HL-60/S4 treated with phorbol 12-myristate 13-acetate at 8.2 ng/mL for 4 days and 3 days (cell line): Measurements from ENCODE around the gene SMARCAL1.
"Not testable (repeated sequence)": the region's sequence is repeated elsewhere in the genome, so short reads cannot be mapped to it uniquely, and the experiment has no call there.

Experiments
- in situ Hi-C: fragments of 300-500 bp; cut with MboI; formaldehyde crosslinking; loops from 2 replicates; pipeline ENCODE4 v1.15.0; 2022; ENCODE audit warnings: low sequenced_read_pairs

The SMARCAL1 gene

GRCh38 chr2:216498379-216499352 is 86.4 kb downstream of the SMARCAL1 start, which contains the start of gene RPL37A:
TSS of gene RPL37A (plus strand) at chr2:216498844. CDS start at chr2:216498875, 31 bp downstream.
- in situ Hi-C loops = no loop called here

GRCh38 chr2:216499641-216500218 is 87.4 kb downstream of the SMARCAL1 start:
- in situ Hi-C loops = no loop called here

- in situ Hi-C loops = no loop called here
Observed at GRCh38 chr2:216500572-216500971, 88.3 kb downstream of the SMARCAL1 start.

- in situ Hi-C loops = no loop called here
Observed at GRCh38 chr2:216501854-216502253, 89.6 kb downstream of the SMARCAL1 start.

- in situ Hi-C loops = no loop called here
Observed at GRCh38 chr2:216502381-216503158, 90.3 kb downstream of the SMARCAL1 start.

- in situ Hi-C loops = no loop called here
Observed at GRCh38 chr2:216503159-216503629, 90.9 kb downstream of the SMARCAL1 start.

- in situ Hi-C loops = no loop called here
Observed at GRCh38 chr2:216503697-216504375, 91.6 kb downstream of the SMARCAL1 start.

- in situ Hi-C loops = no loop called here
Observed at GRCh38 chr2:216504376-216504762, 92.1 kb downstream of the SMARCAL1 start.

GRCh38 chr2:216505133-216506106 is 93.1 kb downstream of the SMARCAL1 start:
- in situ Hi-C loops = no loop called here

GRCh38 chr2:216507220-216508160 is 95.2 kb downstream of the SMARCAL1 start:
- in situ Hi-C loops = no loop called here

GRCh38 chr2:216508229-216508628 is 95.9 kb downstream of the SMARCAL1 start:
- in situ Hi-C loops = no loop called here

GRCh38 chr2:216516730-216517350 is 104.6 kb downstream of the SMARCAL1 start:
- in situ Hi-C loops = no loop called here

- in situ Hi-C loops = no loop called here
Observed at GRCh38 chr2:216517447-216518225, 105.4 kb downstream of the SMARCAL1 start.

- in situ Hi-C loops = not testable (repeated sequence)
Observed at GRCh38 chr2:216518566-216519119, 106.4 kb downstream of the SMARCAL1 start.

- in situ Hi-C loops = no loop called here
Observed at GRCh38 chr2:216519154-216519762, 107.0 kb downstream of the SMARCAL1 start.

GRCh38 chr2:216520112-216520511 is 107.8 kb downstream of the SMARCAL1 start:
- in situ Hi-C loops = loop anchor here (10.0 kb wide), 1 partner anchor 145 kb away; no protein-coding TSS in a partner anchor
